HepG2 (cell line): ENCODE data around the gene PPP6R2. TPM values are rescaled to one million over a fixed set of nuclear protein-coding genes. Genes with fewer than 3 reads are reported as not detected.
A peak's percentile ranks its signal among the peaks of the same experiment; 100 is the strongest.

Experiments used
- ADNP ChIP-seq: sonication (generic); formaldehyde crosslinking; IDR thresholded peaks from 2 replicates; pipeline ENCODE4 v1.4.0; 2020; ENCODE audit warnings: missing genetic modification reagents
- CC2D1A ChIP-seq: sonication (generic); formaldehyde crosslinking; IDR thresholded peaks from 2 replicates; pipeline ENCODE4 v1.8.1; 2023; ENCODE audit warnings: mild to moderate bottlenecking, missing genetic modification reagents
- CHD4 ChIP-seq: fragments of 200-600 bp; sonication (generic); IDR thresholded peaks from 2 replicates; pipeline ENCODE4 v1.7.0; 2017; ENCODE audit warnings: mild to moderate bottlenecking, low read length, borderline replicate concordance
- CREB1 ChIP-seq, 2 experiments: fragments of 450-650 bp in 1 of 2; IDR thresholded peaks; 2 replicates each; pipeline ENCODE4 v1.6.1; 2016 to 2017; ENCODE audit warnings: control low read depth in 1 of 2, mild to moderate bottlenecking in 1 of 2, missing compliant biosample characterization in 1 of 2, missing genetic modification characterization in 1 of 2
- DMAP1 ChIP-seq: IDR thresholded peaks from 2 replicates; pipeline ENCODE4 v1.6.1; 2016
- MTA3 ChIP-seq: sonication (generic); formaldehyde crosslinking; IDR thresholded peaks from 2 replicates; pipeline ENCODE4 v1.4.0; 2020; ENCODE audit warnings: missing genetic modification reagents
- SAP130 ChIP-seq: IDR thresholded peaks from 2 replicates; pipeline ENCODE4 v1.6.1; 2016; ENCODE audit warnings: low read depth
- TGIF2 ChIP-seq: IDR thresholded peaks from 2 replicates; pipeline ENCODE4 v1.6.1; 2016; ENCODE audit warnings: control low read depth, missing compliant biosample characterization
- THRA ChIP-seq: sonication (generic); formaldehyde crosslinking; IDR thresholded peaks from 2 replicates; pipeline ENCODE4 v1.4.0; 2020; ENCODE audit warnings: missing genetic modification reagents, borderline replicate concordance
- ZNF10 ChIP-seq: sonication (generic); formaldehyde crosslinking; IDR thresholded peaks from 2 replicates; pipeline ENCODE4 v1.4.0; 2020; ENCODE audit warnings: mild to moderate bottlenecking, low read depth, missing genetic modification reagents, borderline replicate concordance
- ZNF136 ChIP-seq: sonication (generic); formaldehyde crosslinking; IDR thresholded peaks from 2 replicates; pipeline ENCODE4 v1.8.1; 2022; ENCODE audit warnings: low read depth, mild to moderate bottlenecking, moderate library complexity, missing genetic modification reagents
- ZNF563 ChIP-seq: sonication (generic); formaldehyde crosslinking; IDR thresholded peaks from 2 replicates; pipeline ENCODE4 v1.8.0; 2022; ENCODE audit warnings: mild to moderate bottlenecking, moderate library complexity, missing genetic modification reagents
- ZNF816 ChIP-seq: sonication (generic); formaldehyde crosslinking; IDR thresholded peaks from 2 replicates; pipeline ENCODE4 v1.8.0; 2022; ENCODE audit warnings: missing genetic modification reagents, mild to moderate bottlenecking, borderline replicate concordance
- ZNF891 ChIP-seq: sonication (generic); formaldehyde crosslinking; IDR thresholded peaks from 2 replicates; pipeline ENCODE4 v1.5.0; 2020; ENCODE audit warnings: mild to moderate bottlenecking, missing genetic modification reagents
- polyA plus RNA-seq, 8 experiments: library from polyadenylated mRNA; depleted of rRNA in 3 of 8; stranded (reverse) in 7 of 8; unstranded in 1 of 8; fragments of >200 nt; fragmentation: Illumina TruSeq in 4 of 8; extraction: Trizol in 4 of 8; gene quantifications; 2 replicates each; pipeline versions ENCODE4 v1.2.1 to v1.2.3, GENCODE V29; 2011 to 2016; ENCODE audit warnings: low read depth in 4 of 8, missing spikeins in 1 of 8, mixed read lengths in 1 of 8; ENCODE audit not compliant: insufficient read depth in 1 of 8
- total RNA-seq, 5 experiments: library from RNA; depleted of rRNA; stranded (reverse); fragments of >200 nt; fragmentation: Illumina TruSeq; extraction: Trizol; gene quantifications; 2 replicates each; pipeline ENCODE4 v1.2.3, GENCODE V29; 2016; ENCODE audit warnings: low read depth in 1 of 5
- TF ChIP-seq, protein P1 (sequence below): fragments of 450-650 bp; IDR thresholded peaks from 2 replicates; pipeline ENCODE4 v1.6.1; 2017; ENCODE audit warnings: mild to moderate bottlenecking
- TF ChIP-seq, protein P2 (sequence below): sonication (generic); formaldehyde crosslinking; IDR thresholded peaks from 2 replicates; pipeline ENCODE4 v1.5.1; 2020; ENCODE audit warnings: missing genetic modification reagents, mild to moderate bottlenecking, borderline replicate concordance
- TF ChIP-seq, protein P3 (sequence below): sonication (generic); formaldehyde crosslinking; IDR thresholded peaks from 2 replicates; pipeline ENCODE4 v1.5.0; 2020; ENCODE audit warnings: mild to moderate bottlenecking, missing genetic modification reagents

Gene PPP6R2
- total and polyA plus RNA-seq, 2 of the 13 experiments (the other 11 are each of a cell fraction or from before 2014, with no cell fraction given) = 55.0 to 102 TPM

GRCh38 chr22:50485221-50486131 is 142.3 kb downstream of the PPP6R2 start (continued):
- TF ChIP-seq THRA (peak; percentile 77; the same call in 1 of the 2 replicates), ADNP (no peak), ZNF136 (no peak), TGIF2 (CRISPR knock-in tag) (peak; percentile 88), SAP130 (CRISPR knock-in tag) (peak; percentile 50), CHD4 (no peak), DMAP1 (CRISPR knock-in tag) (peak; percentile 38; the same call in 1 of the 2 replicates), ZNF10 (CRISPR knock-in tag) (no peak), ZNF891 (CRISPR knock-in tag) (no peak), ZNF563 (peak; percentile 34; the same call in 1 of the 2 replicates), CC2D1A (CRISPR knock-in tag) (no peak), MTA3 (no peak), ZNF816 (CRISPR knock-in tag) (peak; percentile 44; the same call in 1 of the 2 replicates), CREB1 (IDR thresholded peaks at IDR 0.05) (no peak), CREB1 (CRISPR knock-in tag; IDR thresholded peaks at IDR 0.05) (no peak)
- TF ChIP-seq, protein P1, sequence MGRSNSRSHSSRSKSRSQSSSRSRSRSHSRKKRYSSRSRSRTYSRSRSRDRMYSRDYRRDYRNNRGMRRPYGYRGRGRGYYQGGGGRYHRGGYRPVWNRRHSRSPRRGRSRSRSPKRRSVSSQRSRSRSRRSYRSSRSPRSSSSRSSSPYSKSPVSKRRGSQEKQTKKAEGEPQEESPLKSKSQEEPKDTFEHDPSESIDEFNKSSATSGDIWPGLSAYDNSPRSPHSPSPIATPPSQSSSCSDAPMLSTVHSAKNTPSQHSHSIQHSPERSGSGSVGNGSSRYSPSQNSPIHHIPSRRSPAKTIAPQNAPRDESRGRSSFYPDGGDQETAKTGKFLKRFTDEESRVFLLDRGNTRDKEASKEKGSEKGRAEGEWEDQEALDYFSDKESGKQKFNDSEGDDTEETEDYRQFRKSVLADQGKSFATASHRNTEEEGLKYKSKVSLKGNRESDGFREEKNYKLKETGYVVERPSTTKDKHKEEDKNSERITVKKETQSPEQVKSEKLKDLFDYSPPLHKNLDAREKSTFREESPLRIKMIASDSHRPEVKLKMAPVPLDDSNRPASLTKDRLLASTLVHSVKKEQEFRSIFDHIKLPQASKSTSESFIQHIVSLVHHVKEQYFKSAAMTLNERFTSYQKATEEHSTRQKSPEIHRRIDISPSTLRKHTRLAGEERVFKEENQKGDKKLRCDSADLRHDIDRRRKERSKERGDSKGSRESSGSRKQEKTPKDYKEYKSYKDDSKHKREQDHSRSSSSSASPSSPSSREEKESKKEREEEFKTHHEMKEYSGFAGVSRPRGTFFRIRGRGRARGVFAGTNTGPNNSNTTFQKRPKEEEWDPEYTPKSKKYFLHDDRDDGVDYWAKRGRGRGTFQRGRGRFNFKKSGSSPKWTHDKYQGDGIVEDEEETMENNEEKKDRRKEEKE = no peak
- TF ChIP-seq, protein P2, sequence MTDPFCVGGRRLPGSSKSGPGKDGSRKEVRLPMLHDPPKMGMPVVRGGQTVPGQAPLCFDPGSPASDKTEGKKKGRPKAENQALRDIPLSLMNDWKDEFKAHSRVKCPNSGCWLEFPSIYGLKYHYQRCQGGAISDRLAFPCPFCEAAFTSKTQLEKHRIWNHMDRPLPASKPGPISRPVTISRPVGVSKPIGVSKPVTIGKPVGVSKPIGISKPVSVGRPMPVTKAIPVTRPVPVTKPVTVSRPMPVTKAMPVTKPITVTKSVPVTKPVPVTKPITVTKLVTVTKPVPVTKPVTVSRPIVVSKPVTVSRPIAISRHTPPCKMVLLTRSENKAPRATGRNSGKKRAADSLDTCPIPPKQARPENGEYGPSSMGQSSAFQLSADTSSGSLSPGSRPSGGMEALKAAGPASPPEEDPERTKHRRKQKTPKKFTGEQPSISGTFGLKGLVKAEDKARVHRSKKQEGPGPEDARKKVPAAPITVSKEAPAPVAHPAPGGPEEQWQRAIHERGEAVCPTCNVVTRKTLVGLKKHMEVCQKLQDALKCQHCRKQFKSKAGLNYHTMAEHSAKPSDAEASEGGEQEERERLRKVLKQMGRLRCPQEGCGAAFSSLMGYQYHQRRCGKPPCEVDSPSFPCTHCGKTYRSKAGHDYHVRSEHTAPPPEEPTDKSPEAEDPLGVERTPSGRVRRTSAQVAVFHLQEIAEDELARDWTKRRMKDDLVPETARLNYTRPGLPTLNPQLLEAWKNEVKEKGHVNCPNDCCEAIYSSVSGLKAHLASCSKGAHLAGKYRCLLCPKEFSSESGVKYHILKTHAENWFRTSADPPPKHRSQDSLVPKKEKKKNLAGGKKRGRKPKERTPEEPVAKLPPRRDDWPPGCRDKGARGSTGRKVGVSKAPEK (CRISPR knock-in tag) = no peak
- TF ChIP-seq, protein P3, sequence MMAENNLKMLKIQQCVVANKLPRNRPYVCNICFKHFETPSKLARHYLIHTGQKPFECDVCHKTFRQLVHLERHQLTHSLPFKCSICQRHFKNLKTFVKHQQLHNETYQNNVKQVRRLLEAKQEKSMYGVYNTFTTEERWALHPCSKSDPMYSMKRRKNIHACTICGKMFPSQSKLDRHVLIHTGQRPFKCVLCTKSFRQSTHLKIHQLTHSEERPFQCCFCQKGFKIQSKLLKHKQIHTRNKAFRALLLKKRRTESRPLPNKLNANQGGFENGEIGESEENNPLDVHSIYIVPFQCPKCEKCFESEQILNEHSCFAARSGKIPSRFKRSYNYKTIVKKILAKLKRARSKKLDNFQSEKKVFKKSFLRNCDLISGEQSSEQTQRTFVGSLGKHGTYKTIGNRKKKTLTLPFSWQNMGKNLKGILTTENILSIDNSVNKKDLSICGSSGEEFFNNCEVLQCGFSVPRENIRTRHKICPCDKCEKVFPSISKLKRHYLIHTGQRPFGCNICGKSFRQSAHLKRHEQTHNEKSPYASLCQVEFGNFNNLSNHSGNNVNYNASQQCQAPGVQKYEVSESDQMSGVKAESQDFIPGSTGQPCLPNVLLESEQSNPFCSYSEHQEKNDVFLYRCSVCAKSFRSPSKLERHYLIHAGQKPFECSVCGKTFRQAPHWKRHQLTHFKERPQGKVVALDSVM = peak; percentile 98
